H9 (cell line): ENCODE data around the gene RBBP9. TPM values are rescaled to one million over a fixed set of nuclear protein-coding genes. Genes with fewer than 3 reads are reported as not detected.
A peak's percentile ranks its signal among the peaks of the same experiment; 100 is the strongest.

Experiments used
- DNase-seq: peaks from one replicate; pipeline ENCODE4 v3.0.0-alpha.2; 2017
- H2AFZ ChIP-seq: one replicate; pipeline ENCODE4 v1.6.1; 2013; ENCODE audit warnings: mild to moderate bottlenecking, low read length, control low read depth, moderate library complexity
- H2AK5ac ChIP-seq: 2 replicates; pipeline ENCODE4 v1.6.1; 2013; ENCODE audit warnings: low read length, control low read depth, mixed read lengths; ENCODE audit not compliant: insufficient read length
- H2BK120ac ChIP-seq: one replicate; pipeline ENCODE4 v1.6.1; 2013; ENCODE audit warnings: low read depth, mild to moderate bottlenecking, low read length, control low read depth, inconsistent platforms; ENCODE audit not compliant: poor library complexity, severe bottlenecking
- H2BK12ac ChIP-seq: 2 replicates; pipeline ENCODE4 v1.6.1; 2013; ENCODE audit warnings: low read length, control low read depth, mixed read lengths, low read depth; ENCODE audit not compliant: insufficient read length
- H2BK15ac ChIP-seq: 2 replicates; pipeline ENCODE4 v1.6.1; 2013; ENCODE audit warnings: low read depth, low read length, control low read depth
- H2BK20ac ChIP-seq: one replicate; pipeline ENCODE4 v1.6.1; 2013; ENCODE audit warnings: low read depth, mild to moderate bottlenecking, low read length, control low read depth, inconsistent platforms; ENCODE audit not compliant: poor library complexity, severe bottlenecking
- H2BK5ac ChIP-seq: 2 replicates; pipeline ENCODE4 v1.6.1; 2013; ENCODE audit warnings: low read length, control low read depth, mixed read lengths; ENCODE audit not compliant: insufficient read length
- H3K14ac ChIP-seq: 2 replicates; pipeline ENCODE4 v1.6.1; 2013; ENCODE audit warnings: low read length, control low read depth; ENCODE audit not compliant: insufficient read depth
- H3K18ac ChIP-seq: 2 replicates; pipeline ENCODE4 v1.6.1; 2013; ENCODE audit warnings: low read depth, mild to moderate bottlenecking, mixed read lengths, low read length, control low read depth; ENCODE audit not compliant: insufficient read length
- H3K23ac ChIP-seq: 2 replicates; pipeline ENCODE4 v1.6.1; 2013; ENCODE audit warnings: low read length, control low read depth, mixed read lengths, low read depth; ENCODE audit not compliant: insufficient read length
- H3K23me2 ChIP-seq: 2 replicates; pipeline ENCODE4 v1.6.1; 2013; ENCODE audit warnings: low read depth, mild to moderate bottlenecking, mixed read lengths, low read length, control low read depth; ENCODE audit not compliant: insufficient read length, poor library complexity, severe bottlenecking
- H3K27ac ChIP-seq: 2 replicates; pipeline ENCODE4 v1.5.1; 2013; ENCODE audit warnings: low read length, control low read depth, mixed read lengths, low read depth; ENCODE audit not compliant: insufficient read length
- H3K27me3 ChIP-seq: 2 replicates; pipeline ENCODE4 v1.6.1; 2013; ENCODE audit warnings: low read length, control low read depth, inconsistent platforms; ENCODE audit not compliant: insufficient read depth
- H3K4ac ChIP-seq: 2 replicates; pipeline ENCODE4 v1.6.1; 2013; ENCODE audit warnings: low read depth, mild to moderate bottlenecking, control low read depth, inconsistent platforms, low read length, moderate library complexity
- H3K4me1 ChIP-seq: 2 replicates; pipeline ENCODE4 v1.6.1; 2013; ENCODE audit warnings: low read length, control low read depth, inconsistent platforms; ENCODE audit not compliant: insufficient read depth
- H3K4me2 ChIP-seq: 2 replicates; pipeline ENCODE4 v1.6.1; 2013; ENCODE audit warnings: low read length, control low read depth, mixed read lengths; ENCODE audit not compliant: insufficient read length, insufficient read depth
- H3K56ac ChIP-seq: 2 replicates; pipeline ENCODE4 v1.6.1; 2013; ENCODE audit warnings: low read depth, mild to moderate bottlenecking, mixed read lengths, low read length, control low read depth; ENCODE audit not compliant: insufficient read length
- H3K79me1 ChIP-seq: 2 replicates; pipeline ENCODE4 v1.6.1; 2013; ENCODE audit warnings: low read depth, mild to moderate bottlenecking, moderate library complexity, low read length, control low read depth, inconsistent platforms; ENCODE audit not compliant: insufficient read depth, poor library complexity, severe bottlenecking
- H3K79me2 ChIP-seq: 2 replicates; pipeline ENCODE4 v1.6.1; 2013; ENCODE audit warnings: low read length, control low read depth, inconsistent platforms; ENCODE audit not compliant: insufficient read depth
- H3K9ac ChIP-seq: 2 replicates; pipeline ENCODE4 v1.6.1; 2013; ENCODE audit warnings: low read length, control low read depth, mixed read lengths; ENCODE audit not compliant: insufficient read length; ENCODE audit errors: extremely low read depth
- H3K9me3 ChIP-seq: one replicate; pipeline ENCODE4 v1.6.1; 2013; ENCODE audit warnings: low read depth, low read length, inconsistent platforms; ENCODE audit not compliant: control insufficient read depth
- H3T11ph ChIP-seq: one replicate; pipeline ENCODE4 v1.6.1; 2013; ENCODE audit warnings: mild to moderate bottlenecking, low read length, control low read depth, inconsistent platforms
- H4K20me1 ChIP-seq: one replicate; pipeline ENCODE4 v1.6.1; 2013; ENCODE audit not compliant: control insufficient read depth, insufficient read length, insufficient read depth
- H4K5ac ChIP-seq: 2 replicates; pipeline ENCODE4 v1.6.1; 2013; ENCODE audit warnings: low read depth, mild to moderate bottlenecking, mixed read lengths, low read length, control low read depth; ENCODE audit not compliant: insufficient read length
- H4K8ac ChIP-seq: replicated peaks from 2 replicates; pipeline ENCODE4 v1.6.1; 2013; ENCODE audit warnings: low read length, control low read depth, mixed read lengths, low read depth; ENCODE audit not compliant: insufficient read length
- H4K91ac ChIP-seq: 2 replicates; pipeline ENCODE4 v1.6.1; 2013; ENCODE audit warnings: low read depth, mild to moderate bottlenecking, moderate library complexity, mixed read lengths, low read length, control low read depth; ENCODE audit not compliant: insufficient read length
- H3K27ac Mint-ChIP-seq, 3 experiments: 2 replicates in 2 of 3; 3 replicates in 1 of 3; pipeline ENCODE4 v1.8.0; 2020 to 2021; ENCODE audit warnings: mixed read lengths in 3 of 3, mild to moderate bottlenecking in 1 of 3, moderate library complexity in 1 of 3
- H3K27me3 Mint-ChIP-seq: 2 replicates; pipeline ENCODE4 v1.8.0; 2021; ENCODE audit warnings: low read depth, mild to moderate bottlenecking, moderate library complexity, mixed read lengths
- H3K36me3 Mint-ChIP-seq, 3 experiments: 2 replicates in 2 of 3; 3 replicates in 1 of 3; pipeline ENCODE4 v1.8.0; 2020 to 2021; ENCODE audit warnings: low read depth in 3 of 3, mixed read lengths in 3 of 3; ENCODE audit not compliant: insufficient read depth in 1 of 3
- H3K4me1 Mint-ChIP-seq, 2 experiments: 2 replicates each; pipeline ENCODE4 v1.8.0; 2020; ENCODE audit warnings: mixed read lengths in 2 of 2
- H3K4me3 Mint-ChIP-seq, 2 experiments: 2 replicates in 1 of 2; 3 replicates in 1 of 2; pipeline ENCODE4 v1.8.0; 2020 to 2021; ENCODE audit warnings: mild to moderate bottlenecking in 2 of 2, mixed read lengths in 2 of 2, moderate library complexity in 1 of 2
- H3K9me3 Mint-ChIP-seq, 2 experiments: 2 replicates in 1 of 2; 3 replicates in 1 of 2; pipeline ENCODE4 v1.8.0; 2020; ENCODE audit warnings: mild to moderate bottlenecking in 2 of 2, mixed read lengths in 2 of 2, moderate library complexity in 1 of 2
- CTCF ChIP-seq: fragments of 200-600 bp; sonication (generic); conservative IDR thresholded peaks from 3 replicates; pipeline ENCODE4 v1.8.0; 2021; ENCODE audit warnings: antibody characterized with exemption, mild to moderate bottlenecking
- WGBS: extraction: QIAGEN DNeasy Blood & Tissue Kit; methylation state at CpG from one replicate; pipeline ENCODE4 v1.1.7; 2013; ENCODE audit warnings: missing lambda C conversion rate, low lambda C conversion rate, mixed read lengths; ENCODE audit not compliant: insufficient read length; ENCODE audit errors: extremely low coverage; 5-methylcytosine and 5-hydroxymethylcytosine counted together
- total RNA-seq: library from RNA; stranded (reverse); gene quantifications from 2 replicates; pipeline ENCODE4 v1.2.1, GENCODE V29; 2021

Gene RBBP9
- total RNA-seq, 1 experiment from 2014 or later: 12.0 TPM

GRCh38 chr20:18466574-18466893, 30.5 kb downstream of the RBBP9 start:
- no peak overlapping the region for H4K5ac ChIP-seq
- no peak overlapping the region for H2AK5ac ChIP-seq
- no peak overlapping the region for H4K91ac ChIP-seq
- H3K4me3 Mint-ChIP-seq: peak overlapping the region; percentile 98 to 99
- no CpG with 5 or more reads among the region's 15 CpGs for whole genome bisulfite sequencing
- H3K27me3 Mint-ChIP-seq: no peaks in the 10 kb centered on the region
- no peak overlapping the region for H2BK5ac ChIP-seq
- H3K23ac ChIP-seq: no peak overlapping the region
- H4K20me1 ChIP-seq: no peaks in the 10 kb centered on the region
- H3K27ac Mint-ChIP-seq: peak overlapping the region; percentile 100; a peak in 6 of 7 replicates
- H3K9ac ChIP-seq: peak overlapping the region; percentile 77
- no peak overlapping the region for H2BK15ac ChIP-seq
- peaks cover 9% of the 10 kb centered on the region for H3K79me2 ChIP-seq
- H3K14ac ChIP-seq: no peak overlapping the region
- H3K27me3 ChIP-seq: no peaks in the 10 kb centered on the region
- peak overlapping the region; percentile 100 for H3K4me2 ChIP-seq
- H3K27ac ChIP-seq: no peak overlapping the region
- H3K56ac ChIP-seq: no peak overlapping the region
- no peak overlapping the region for H3K18ac ChIP-seq
- no peak for TF ChIP-seq CTCF
- H4K8ac ChIP-seq: no peak overlapping the region
- no peak overlapping the region for H2BK20ac ChIP-seq
- no peaks in the 10 kb centered on the region for H3K9me3 ChIP-seq
- H3K9me3 Mint-ChIP-seq: no peaks in the 10 kb centered on the region
- peaks cover 11% of the 10 kb centered on the region for H3K23me2 ChIP-seq
- no peak overlapping the region for H3T11ph ChIP-seq
- H3K4me1 ChIP-seq: no peaks in the 10 kb centered on the region
- H3K36me3 Mint-ChIP-seq: peaks cover 0 to 7% (median 5%) of the 10 kb centered on the region in 3 experiments; a peak in 3 of 7 replicates
- H2AFZ ChIP-seq: no peak overlapping the region
- H3K79me1 ChIP-seq: peaks cover 4% of the 10 kb centered on the region
- H3K4ac ChIP-seq: no peak overlapping the region
- peaks cover 10 to 13% of the 10 kb centered on the region in 2 experiments for H3K4me1 Mint-ChIP-seq
- no peak overlapping the region for H2BK12ac ChIP-seq
- H2BK120ac ChIP-seq: no peak overlapping the region
- no peak for DNase-seq
